Measurements from ENCODE around the gene OGT. TPM values are rescaled to one million over a fixed set of nuclear protein-coding genes. Genes with fewer than 3 reads are reported as not detected.

The OGT gene
- total and polyA plus RNA-seq, 8 donors, result 117 to 325 (median 277) TPM

DNA sequence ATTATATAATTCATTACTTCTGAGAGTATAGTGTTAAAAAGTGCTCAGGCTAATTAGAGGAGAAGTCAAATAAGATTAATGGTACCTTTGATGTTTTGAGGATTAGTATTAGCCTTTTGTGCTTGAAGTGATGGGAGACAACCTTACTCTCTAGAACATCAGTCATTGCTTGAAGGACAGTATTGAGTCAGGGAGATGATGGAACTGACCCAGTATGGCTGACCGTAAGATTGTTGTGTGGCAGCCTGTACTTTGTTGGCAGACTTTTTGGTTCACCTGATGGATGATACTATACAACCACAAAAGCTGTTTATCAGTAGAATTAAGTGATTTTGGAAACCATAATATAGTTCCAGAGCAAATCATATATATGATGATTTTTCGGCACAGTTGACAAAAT is 9.9 kb downstream of the OGT start:
- no peaks in the 10 kb centered on the region for H3K27me3 ChIP-seq
- no peaks in the 10 kb centered on the region for H3K9me3 ChIP-seq
- H3K4me1 ChIP-seq, result peaks cover 0 to 65% of the 10 kb centered on the region in 2 donors
- H3K36me3 ChIP-seq, result peaks cover 0 to 37% of the 10 kb centered on the region in 2 donors
- intact Hi-C loops (cut with DNase I), result no loop called here
- H3K27ac ChIP-seq, result peak overlapping the region; percentile 20 to 66
- ATAC-seq (no peak), DNase-seq (no peak)
- TF ChIP-seq, protein P1, sequence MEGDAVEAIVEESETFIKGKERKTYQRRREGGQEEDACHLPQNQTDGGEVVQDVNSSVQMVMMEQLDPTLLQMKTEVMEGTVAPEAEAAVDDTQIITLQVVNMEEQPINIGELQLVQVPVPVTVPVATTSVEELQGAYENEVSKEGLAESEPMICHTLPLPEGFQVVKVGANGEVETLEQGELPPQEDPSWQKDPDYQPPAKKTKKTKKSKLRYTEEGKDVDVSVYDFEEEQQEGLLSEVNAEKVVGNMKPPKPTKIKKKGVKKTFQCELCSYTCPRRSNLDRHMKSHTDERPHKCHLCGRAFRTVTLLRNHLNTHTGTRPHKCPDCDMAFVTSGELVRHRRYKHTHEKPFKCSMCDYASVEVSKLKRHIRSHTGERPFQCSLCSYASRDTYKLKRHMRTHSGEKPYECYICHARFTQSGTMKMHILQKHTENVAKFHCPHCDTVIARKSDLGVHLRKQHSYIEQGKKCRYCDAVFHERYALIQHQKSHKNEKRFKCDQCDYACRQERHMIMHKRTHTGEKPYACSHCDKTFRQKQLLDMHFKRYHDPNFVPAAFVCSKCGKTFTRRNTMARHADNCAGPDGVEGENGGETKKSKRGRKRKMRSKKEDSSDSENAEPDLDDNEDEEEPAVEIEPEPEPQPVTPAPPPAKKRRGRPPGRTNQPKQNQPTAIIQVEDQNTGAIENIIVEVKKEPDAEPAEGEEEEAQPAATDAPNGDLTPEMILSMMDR (IDR thresholded peaks at IDR 0.05), result no peak
- H3K4me3 ChIP-seq, result no peak overlapping the region

DNA sequence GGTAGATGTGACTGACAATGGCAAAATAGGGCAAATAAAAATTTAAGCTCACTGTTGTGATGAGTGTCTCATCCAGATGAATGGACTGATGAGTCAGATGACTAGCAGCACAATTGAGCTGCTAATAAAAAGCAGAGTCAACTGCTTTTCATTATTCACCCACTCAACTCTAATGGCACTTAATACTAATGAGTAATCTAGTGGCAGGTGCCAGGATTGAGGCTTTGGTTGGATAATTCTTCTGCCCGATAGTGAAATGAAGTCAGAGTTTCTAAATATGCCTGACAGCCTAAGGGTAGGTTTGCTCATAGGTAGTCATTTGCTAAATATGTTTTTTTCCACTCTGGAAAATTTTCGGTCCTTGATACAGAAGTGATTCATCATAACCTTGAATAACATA is 10.4 kb downstream of the OGT start:
- Histone ChIP-seq H3K27me3 (no peaks in the 10 kb centered on the region), H3K4me1 (peaks cover 0 to 60% of the 10 kb centered on the region in 2 donors), H3K27ac (peak overlapping the region in 1 of 2 donors; percentile 20), H3K4me3 (no peak overlapping the region), H3K9me3 (no peaks in the 10 kb centered on the region), H3K36me3 (peaks cover 0 to 42% of the 10 kb centered on the region in 2 donors)
- intact Hi-C loops (cut with DNase I), result no loop called here
- TF ChIP-seq, protein P1 (IDR thresholded peaks at IDR 0.05), result no peak
- DNase-seq (no peak), ATAC-seq (peak; percentile 65)

DNA sequence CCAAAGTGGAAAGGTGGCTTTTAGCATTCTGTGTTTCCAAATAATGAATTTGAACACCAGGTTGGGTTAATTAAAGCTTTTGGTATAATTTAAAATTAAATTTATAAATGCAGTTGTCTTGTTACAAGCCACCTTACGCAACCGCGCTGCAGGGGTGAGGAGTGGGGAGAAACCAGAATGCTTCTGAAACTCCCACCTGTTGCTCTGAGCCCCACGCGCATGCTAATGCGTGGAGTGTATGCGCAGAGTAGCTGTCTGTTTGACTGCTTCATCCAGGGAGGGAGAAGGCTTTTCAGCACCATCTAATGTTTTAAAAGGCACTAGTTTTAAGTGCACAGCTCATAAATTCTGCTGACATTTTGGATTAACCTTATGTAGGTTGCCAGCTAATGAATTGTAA is 12.5 kb downstream of the OGT start:
- no peak for ATAC-seq

DNA sequence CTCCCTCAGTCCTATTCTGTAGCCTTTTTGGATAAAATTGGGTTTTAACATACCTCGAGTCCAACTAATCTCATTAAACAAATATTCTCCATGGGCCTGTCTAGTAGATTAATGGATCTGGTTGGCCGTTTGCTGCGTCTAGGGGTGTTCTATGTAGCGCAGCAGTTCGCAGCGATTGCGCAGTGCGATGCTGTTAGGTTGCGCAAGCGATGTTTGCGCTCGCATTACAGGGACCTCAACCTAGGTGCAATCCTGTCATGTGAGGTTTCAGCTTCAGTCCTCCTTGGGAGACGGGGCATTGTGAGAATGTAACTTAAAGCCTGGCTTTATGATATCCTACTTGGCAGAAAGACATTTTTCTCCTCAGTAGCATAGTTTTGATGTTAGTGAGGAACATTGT is 14.0 kb downstream of the OGT start:
- H3K9me3 ChIP-seq, result no peaks in the 10 kb centered on the region
- TF ChIP-seq, protein P1 (IDR thresholded peaks at IDR 0.05), result no peak
- H3K36me3 ChIP-seq, result peaks cover 0 to 55% of the 10 kb centered on the region in 2 donors
- intact Hi-C loops (cut with DNase I), result no loop called here
- no peak overlapping the region for H3K27ac ChIP-seq
- no peak for ATAC-seq
- no peaks in the 10 kb centered on the region for H3K27me3 ChIP-seq
- peaks cover 0 to 31% of the 10 kb centered on the region in 2 donors for H3K4me1 ChIP-seq
- no peak overlapping the region for H3K4me3 ChIP-seq
- DNase-seq, result peak in 1 of 4 donors; percentile 59

More for the DNA sequence above, 12.5 kb downstream of the OGT start:
- DNase-seq, result no peak
- intact Hi-C loops (cut with DNase I), result no loop called here
- H3K27ac ChIP-seq, result no peak overlapping the region
- H3K4me1 ChIP-seq, result peaks cover 0 to 46% of the 10 kb centered on the region in 2 donors
- no peak overlapping the region for H3K4me3 ChIP-seq
- no peaks in the 10 kb centered on the region for H3K27me3 ChIP-seq
- TF ChIP-seq, protein P1 (IDR thresholded peaks at IDR 0.05), result no peak
- H3K9me3 ChIP-seq, result no peaks in the 10 kb centered on the region
- H3K36me3 ChIP-seq, result peaks cover 0 to 48% of the 10 kb centered on the region in 2 donors

DNA sequence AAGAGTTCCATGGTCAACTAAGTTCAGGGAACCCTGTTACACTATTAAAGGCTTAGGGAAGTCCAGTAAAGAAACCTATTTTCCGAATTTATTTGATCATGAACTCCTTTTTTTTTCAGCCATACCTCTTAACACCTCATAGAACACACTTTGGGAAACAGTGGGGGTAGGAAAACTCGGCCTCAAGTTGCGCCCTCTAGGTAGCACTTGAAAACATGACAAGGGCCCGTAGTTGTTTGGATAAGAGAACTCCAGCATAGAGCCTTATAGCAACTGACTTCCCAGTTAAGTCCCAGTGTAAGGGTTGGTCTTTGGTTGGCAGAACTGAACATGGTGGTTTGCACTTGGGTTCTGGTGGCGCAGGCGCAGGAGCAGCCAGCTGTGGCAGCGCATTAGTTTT is 14.4 kb downstream of the OGT start:
- Histone ChIP-seq H3K27me3 (no peaks in the 10 kb centered on the region), H3K9me3 (no peaks in the 10 kb centered on the region), H3K4me1 (peaks cover 0 to 26% of the 10 kb centered on the region in 2 donors), H3K4me3 (no peak overlapping the region), H3K36me3 (peaks cover 0 to 60% of the 10 kb centered on the region in 2 donors), H3K27ac (no peak overlapping the region)
- DNase-seq (no peak), ATAC-seq (peak; percentile 20)
- intact Hi-C loops (cut with DNase I), result no loop called here
- TF ChIP-seq, protein P1 (IDR thresholded peaks at IDR 0.05), result no peak
